Fibroblast of peridontal ligament (primary cell): ENCODE results near the gene PLAGL2.
"Not testable (repeated sequence)": the region's sequence is repeated elsewhere in the genome, so short reads cannot be mapped to it uniquely, and the experiment has no call there.

ENCODE experiments used
- DNase-seq: peaks from one replicate; pipeline ENCODE4 v3.0.0-alpha.2; 2010; ENCODE audit errors: extremely low read depth

PLAGL2 gene

GRCh38 chr20:32207626-32208498 is at the start of gene PLAGL2, which contains the start of gene POFUT1:
Gene PLAGL2, minus strand, starts transcription at chr20:32207743. Its CDS starts 5,565 bp downstream, at chr20:32202178.
Gene POFUT1, plus strand, starts transcription at chr20:32207880. Its CDS starts 62 bp downstream, at chr20:32207942.
- DNase-seq = peak; percentile 75

GRCh38 chr20:32252189-32252588 is 44.6 kb upstream of the PLAGL2 start:
- DNase-seq = no peak

GRCh38 chr20:32251470-32251869 is 43.9 kb upstream of the PLAGL2 start:
- no peak for DNase-seq

- no peak for DNase-seq
These were observed 41.6 kb upstream of the PLAGL2 start for GRCh38 chr20:32249030-32249738.

- DNase-seq = no peak
These were observed 40.5 kb upstream of the PLAGL2 start for GRCh38 chr20:32248043-32248442.

- not testable (repeated sequence) for DNase-seq
These were observed 38.7 kb upstream of the PLAGL2 start for GRCh38 chr20:32246208-32246607.

GRCh38 chr20:32244959-32245358 is 37.4 kb upstream of the PLAGL2 start:
- DNase-seq = no peak

- DNase-seq = no peak
These were observed 36.7 kb upstream of the PLAGL2 start for GRCh38 chr20:32244150-32244823.

GRCh38 chr20:32241807-32242206 is 34.3 kb upstream of the PLAGL2 start:
- no peak for DNase-seq

- DNase-seq = no peak
These were observed 32.7 kb upstream of the PLAGL2 start for GRCh38 chr20:32240205-32240604.

- no peak for DNase-seq
These were observed 31.2 kb upstream of the PLAGL2 start for GRCh38 chr20:32238483-32239425.

GRCh38 chr20:32237419-32237818 is 29.9 kb upstream of the PLAGL2 start:
- DNase-seq = no peak

- DNase-seq = no peak
These were observed 29.3 kb upstream of the PLAGL2 start for GRCh38 chr20:32236819-32237218.

GRCh38 chr20:32236048-32236533 is 28.5 kb upstream of the PLAGL2 start:
- no peak for DNase-seq

GRCh38 chr20:32235331-32236047 is 27.9 kb upstream of the PLAGL2 start:
- DNase-seq = no peak

- no peak for DNase-seq
These were observed 26.7 kb upstream of the PLAGL2 start for GRCh38 chr20:32234135-32234808.

GRCh38 chr20:32233286-32233685 is 25.7 kb upstream of the PLAGL2 start:
- no peak for DNase-seq

GRCh38 chr20:32232326-32232886 is 24.9 kb upstream of the PLAGL2 start:
- DNase-seq = no peak

- DNase-seq = no peak
These were observed 24.3 kb upstream of the PLAGL2 start for GRCh38 chr20:32231847-32232246.
